Gastroesophageal sphincter (tissue), 4 donors: ENCODE measurements around the gene KLF18. TPM values are rescaled to one million over a fixed set of nuclear protein-coding genes. Genes with fewer than 3 reads are reported as not detected.

Experiments
- ATAC-seq: fragments of 150-250 bp; one replicate; pipeline ENCODE4 v1.9.1; 2016; ENCODE audit warnings: mild to moderate bottlenecking, moderate library complexity
- H3K27ac ChIP-seq, 4 donors: fragments of 200-600 bp; sonication (generic) in 3 of 4; 1 replicate in 3 of 4; 2 replicates in 1 of 4; pipeline ENCODE4 v1.5.1; 2016 to 2019
- H3K27me3 ChIP-seq: fragments of 200-600 bp; sonication (generic); one replicate; pipeline ENCODE4 v1.5.1; 2019
- H3K36me3 ChIP-seq, 2 donors: fragments of 200-600 bp; sonication (generic); one replicate each; pipeline ENCODE4 v1.5.1; 2019; ENCODE audit warnings: control low read depth in 1 of 2
- H3K4me1 ChIP-seq, 3 donors: fragments of 200-600 bp; sonication (generic); 1 replicate in 2 of 3; 2 replicates in 1 of 3; pipeline ENCODE4 v1.5.1; 2016 to 2019; ENCODE audit warnings: control low read depth in 2 of 3
- H3K4me3 ChIP-seq, 2 donors: fragments of 200-600 bp; sonication (generic); one replicate each; pipeline ENCODE4 v1.5.1; 2019; ENCODE audit warnings: mild to moderate bottlenecking in 1 of 2, moderate library complexity in 1 of 2
- H3K9me3 ChIP-seq, 3 donors: fragments of 200-600 bp; sonication (generic); one replicate each; pipeline ENCODE4 v1.5.1; 2017 to 2019; ENCODE audit warnings: control low read depth in 2 of 3
- CTCF ChIP-seq, 4 experiments: fragments of 200-600 bp in 2 of 4; fragments of 450-650 bp in 2 of 4; sonication (generic) in 1 of 4; IDR thresholded peaks; one replicate each; pipeline ENCODE4 v1.5.1; 2017 to 2019; ENCODE audit warnings: antibody characterized with exemption in 4 of 4, mild to moderate bottlenecking in 2 of 4, moderate library complexity in 2 of 4
- EP300 ChIP-seq: sonication (generic); formaldehyde crosslinking; IDR thresholded peaks from one replicate; pipeline ENCODE4 v1.6.1; 2017; ENCODE audit warnings: antibody characterized with exemption, mild to moderate bottlenecking
- POLR2A ChIP-seq, 2 donors: fragments of 450-650 bp; IDR thresholded peaks; one replicate each; pipeline ENCODE4 v1.6.1; 2017; ENCODE audit warnings: antibody characterized with exemption in 2 of 2, mild to moderate bottlenecking in 2 of 2, moderate library complexity in 1 of 2
- POLR2AphosphoS5 ChIP-seq: sonication (generic); formaldehyde crosslinking; IDR thresholded peaks from one replicate; pipeline ENCODE4 v1.6.1; 2017; ENCODE audit warnings: antibody characterized with exemption
- WGBS, 2 donors: methylation state at CpG; one replicate each; pipeline ENCODE4 v1.1.5; 2018; ENCODE audit warnings: low coverage in 1 of 2; 5-methylcytosine and 5-hydroxymethylcytosine counted together
- small RNA-seq, 4 donors: library from RNA; depleted of rRNA; stranded (forward); fragments of <200 nt; gene quantifications; one replicate each; pipeline ENCODE3, GENCODE V24; 2016
- total RNA-seq, 4 donors: library from RNA; depleted of rRNA; stranded (reverse); fragments of >200 nt; gene quantifications; one replicate each; pipeline ENCODE4 v1.1.0, GENCODE V29; 2016

KLF18 gene
- total RNA-seq, 4 donors from 2014 or later: not detected

- ATAC-seq: no peak
- TF ChIP-seq POLR2AphosphoS5: no peak
- TF ChIP-seq CTCF (IDR thresholded peaks at IDR 0.05): no peak
- TF ChIP-seq EP300: no peak
- no peak for TF ChIP-seq POLR2A (IDR thresholded peaks at IDR 0.05)
- Histone ChIP-seq H3K27ac (no peak overlapping the region), H3K4me3 (no peak overlapping the region), H3K4me1 (no peaks in the 10 kb centered on the region), H3K36me3 (no peaks in the 10 kb centered on the region), H3K9me3 (peaks cover 0 to 3% (median 0%) of the 10 kb centered on the region in 3 donors), H3K27me3 (peaks cover 9% of the 10 kb centered on the region)
- 85 to 88% methylated on average over 7 of the region's 9 CpGs for WGBS, 2 donors
Observed at GRCh38 chr1:44100183-44100868, 41.1 kb downstream of the KLF18 start.

- Histone ChIP-seq H3K27me3 (no peaks in the 10 kb centered on the region), H3K4me3 (no peak overlapping the region), H3K27ac (no peak overlapping the region), H3K9me3 (peaks cover 0 to 18% (median 0%) of the 10 kb centered on the region in 3 donors), H3K36me3 (no peaks in the 10 kb centered on the region), H3K4me1 (peaks cover 0 to 4% (median 0%) of the 10 kb centered on the region in 3 donors)
- no peak for ATAC-seq
- 73 to 100% methylated on average over 2 of the region's 2 CpGs for WGBS, 2 donors
- no peak for TF ChIP-seq CTCF (IDR thresholded peaks at IDR 0.05)
- TF ChIP-seq EP300: no peak
- no peak for TF ChIP-seq POLR2AphosphoS5
- no peak for TF ChIP-seq POLR2A (IDR thresholded peaks at IDR 0.05)
Observed at GRCh38 chr1:44094047-44094446, 47.4 kb downstream of the KLF18 start.

GRCh38 chr1:44090429-44091252 is 50.8 kb downstream of the KLF18 start:
- H3K27me3 ChIP-seq: no peaks in the 10 kb centered on the region
- peaks cover 0 to 15% (median 0%) of the 10 kb centered on the region in 3 donors for H3K9me3 ChIP-seq
- TF ChIP-seq CTCF (IDR thresholded peaks at IDR 0.05) (no peak), POLR2AphosphoS5 (no peak), EP300 (no peak), POLR2A (IDR thresholded peaks at IDR 0.05) (no peak)
- no peak overlapping the region for H3K4me3 ChIP-seq
- no peaks in the 10 kb centered on the region for H3K36me3 ChIP-seq
- 61 to 64% methylated on average over 10 of the region's 10 CpGs for whole genome bisulfite sequencing, 2 donors
- no peak for ATAC-seq
- H3K27ac ChIP-seq: no peak overlapping the region
- H3K4me1 ChIP-seq: peaks cover 0 to 6% (median 0%) of the 10 kb centered on the region in 3 donors

GRCh38 chr1:44089371-44090048 is 51.9 kb downstream of the KLF18 start:
- Histone ChIP-seq H3K4me3 (no peak overlapping the region), H3K27me3 (no peaks in the 10 kb centered on the region), H3K4me1 (peaks cover 0 to 6% (median 0%) of the 10 kb centered on the region in 3 donors), H3K36me3 (no peaks in the 10 kb centered on the region), H3K9me3 (peaks cover 0 to 12% (median 0%) of the 10 kb centered on the region in 3 donors), H3K27ac (peak overlapping the region in 1 of 4 donors; percentile 4)
- WGBS, 2 donors: 53 to 70% methylated on average over 5 to 13 of the region's 13 CpGs
- ATAC-seq: no peak
- TF ChIP-seq EP300: no peak
- no peak for TF ChIP-seq POLR2AphosphoS5
- TF ChIP-seq POLR2A (IDR thresholded peaks at IDR 0.05): no peak
- TF ChIP-seq CTCF (IDR thresholded peaks at IDR 0.05): no peak

Small RNA genes within 50 kb of the gene (small RNA-seq; reads per million reads assigned to genes)
- gene AL035417.1: 0 reads per million in 4 donors
- gene OOSP1P1: 0 reads per million in 4 donors
- gene RF00019: 0 reads per million in 4 donors
- gene RN7SL479P: 0 reads per million in 4 donors

Other genes starting within 250 kb of the KLF18 start
- under 1 TPM in 2 of 4 donors, not detected in 2; 0.47 to 0.81 TPM for gene ARTN, start 207.8 kb downstream of the KLF18 start, total RNA-seq
- 10 to 100 TPM; 21.8 to 44.5 (median 24.2) TPM for gene IPO13, start 194.7 kb downstream of the KLF18 start, total RNA-seq
- gene DPH2, start 171.6 kb downstream of the KLF18 start, total RNA-seq: 10 to 100 TPM; 23.5 to 41.9 (median 32.5) TPM
- gene ATP6V0B, start 166.7 kb downstream of the KLF18 start, total RNA-seq: 100 to 1,000 TPM in 1 of 4 donors, 10 to 100 TPM in 3; 67.9 to 107 (median 89.9) TPM
- gene B4GALT2, start 162.4 kb downstream of the KLF18 start, total RNA-seq: 100 to 1,000 TPM in 1 of 4 donors, 10 to 100 TPM in 3; 34.4 to 129 (median 37.6) TPM
- gene CCDC24, start 150.0 kb downstream of the KLF18 start, total RNA-seq: 1 to 10 TPM; 5.0 to 6.2 (median 5.5) TPM
- 10 to 100 TPM in 1 of 4 donors, 1 to 10 TPM in 3; 1.8 to 14.2 (median 7.5) TPM for gene SLC6A9, start 110.2 kb downstream of the KLF18 start, total RNA-seq
- 1 to 10 TPM in 1 of 4 donors, under 1 TPM in 3; 0.13 to 1.3 (median 0.41) TPM for gene KLF17, start 22.8 kb downstream of the KLF18 start, total RNA-seq
- 10 to 100 TPM; 28.0 to 37.1 (median 33.7) TPM for gene DMAP1, start 71.8 kb upstream of the KLF18 start, total RNA-seq
- 10 to 100 TPM; 31.9 to 58.8 (median 48.1) TPM for gene ERI3, start 213.6 kb upstream of the KLF18 start, total RNA-seq